Measurements from ENCODE around the gene TRIM40.

DNA sequence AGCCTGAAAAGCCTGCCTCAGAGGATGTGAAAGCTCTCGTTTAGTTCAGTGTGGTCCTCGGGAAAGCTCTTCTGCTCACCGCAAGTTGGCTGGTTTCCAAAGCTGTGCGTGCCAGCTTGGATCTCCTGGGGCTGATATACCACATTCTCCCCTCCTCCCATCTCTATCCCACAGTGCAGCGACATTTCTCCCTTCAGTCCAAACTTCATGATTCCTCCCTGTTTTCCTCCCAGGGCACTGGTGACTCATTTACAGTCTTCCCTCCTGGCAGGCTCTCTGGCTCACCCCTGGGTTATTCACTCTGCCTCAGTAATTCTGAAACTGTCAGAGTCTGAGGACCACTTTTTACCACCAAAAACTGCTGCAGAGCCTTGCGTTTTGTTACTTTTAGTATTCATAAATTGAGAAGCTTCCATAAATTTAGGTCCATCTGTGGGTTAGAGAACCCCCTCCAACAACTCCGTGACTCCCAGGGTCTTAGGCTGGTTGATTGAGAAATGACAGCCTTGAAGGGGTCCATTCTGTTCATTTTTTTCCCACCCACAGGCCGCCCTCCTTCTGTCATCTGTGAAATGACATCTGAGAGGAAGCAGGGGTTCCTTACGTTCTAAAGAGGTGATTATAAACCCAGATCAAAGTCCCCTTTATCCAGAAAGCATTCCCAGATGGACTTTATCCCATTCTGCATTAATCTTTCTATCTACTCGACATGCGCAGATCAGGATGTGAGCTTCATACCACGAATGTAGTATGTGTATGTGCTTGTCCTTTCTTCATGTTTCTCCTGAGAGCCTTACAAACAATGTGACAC lies 19.0 kb downstream of the TRIM40 start:
- TF ChIP-seq, protein P1, sequence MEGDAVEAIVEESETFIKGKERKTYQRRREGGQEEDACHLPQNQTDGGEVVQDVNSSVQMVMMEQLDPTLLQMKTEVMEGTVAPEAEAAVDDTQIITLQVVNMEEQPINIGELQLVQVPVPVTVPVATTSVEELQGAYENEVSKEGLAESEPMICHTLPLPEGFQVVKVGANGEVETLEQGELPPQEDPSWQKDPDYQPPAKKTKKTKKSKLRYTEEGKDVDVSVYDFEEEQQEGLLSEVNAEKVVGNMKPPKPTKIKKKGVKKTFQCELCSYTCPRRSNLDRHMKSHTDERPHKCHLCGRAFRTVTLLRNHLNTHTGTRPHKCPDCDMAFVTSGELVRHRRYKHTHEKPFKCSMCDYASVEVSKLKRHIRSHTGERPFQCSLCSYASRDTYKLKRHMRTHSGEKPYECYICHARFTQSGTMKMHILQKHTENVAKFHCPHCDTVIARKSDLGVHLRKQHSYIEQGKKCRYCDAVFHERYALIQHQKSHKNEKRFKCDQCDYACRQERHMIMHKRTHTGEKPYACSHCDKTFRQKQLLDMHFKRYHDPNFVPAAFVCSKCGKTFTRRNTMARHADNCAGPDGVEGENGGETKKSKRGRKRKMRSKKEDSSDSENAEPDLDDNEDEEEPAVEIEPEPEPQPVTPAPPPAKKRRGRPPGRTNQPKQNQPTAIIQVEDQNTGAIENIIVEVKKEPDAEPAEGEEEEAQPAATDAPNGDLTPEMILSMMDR (conservative IDR thresholded peaks at IDR 0.05; ENCODE audit: low read depth in 2 of 2) = no peak
- TF ChIP-seq POLR2AphosphoS5 (IDR thresholded peaks at IDR 0.05; ENCODE audit: low read depth) (no peak), EZH2 (IDR thresholded peaks at IDR 0.05; ENCODE audit: low read depth, unreplicated experiment) (no peak), ZNF114 (CRISPR knock-in tag; IDR thresholded peaks at IDR 0.05) (no peak), NANOG (IDR thresholded peaks at IDR 0.05; ENCODE audit: borderline replicate concordance) (no peak), EZH2phosphoT487 (IDR thresholded peaks at IDR 0.05; ENCODE audit: unreplicated experiment) (no peak), CREB1 (CRISPR knock-in tag; IDR thresholded peaks at IDR 0.05; ENCODE audit: low read depth) (no peak)
- TF ChIP-seq, protein P2, sequence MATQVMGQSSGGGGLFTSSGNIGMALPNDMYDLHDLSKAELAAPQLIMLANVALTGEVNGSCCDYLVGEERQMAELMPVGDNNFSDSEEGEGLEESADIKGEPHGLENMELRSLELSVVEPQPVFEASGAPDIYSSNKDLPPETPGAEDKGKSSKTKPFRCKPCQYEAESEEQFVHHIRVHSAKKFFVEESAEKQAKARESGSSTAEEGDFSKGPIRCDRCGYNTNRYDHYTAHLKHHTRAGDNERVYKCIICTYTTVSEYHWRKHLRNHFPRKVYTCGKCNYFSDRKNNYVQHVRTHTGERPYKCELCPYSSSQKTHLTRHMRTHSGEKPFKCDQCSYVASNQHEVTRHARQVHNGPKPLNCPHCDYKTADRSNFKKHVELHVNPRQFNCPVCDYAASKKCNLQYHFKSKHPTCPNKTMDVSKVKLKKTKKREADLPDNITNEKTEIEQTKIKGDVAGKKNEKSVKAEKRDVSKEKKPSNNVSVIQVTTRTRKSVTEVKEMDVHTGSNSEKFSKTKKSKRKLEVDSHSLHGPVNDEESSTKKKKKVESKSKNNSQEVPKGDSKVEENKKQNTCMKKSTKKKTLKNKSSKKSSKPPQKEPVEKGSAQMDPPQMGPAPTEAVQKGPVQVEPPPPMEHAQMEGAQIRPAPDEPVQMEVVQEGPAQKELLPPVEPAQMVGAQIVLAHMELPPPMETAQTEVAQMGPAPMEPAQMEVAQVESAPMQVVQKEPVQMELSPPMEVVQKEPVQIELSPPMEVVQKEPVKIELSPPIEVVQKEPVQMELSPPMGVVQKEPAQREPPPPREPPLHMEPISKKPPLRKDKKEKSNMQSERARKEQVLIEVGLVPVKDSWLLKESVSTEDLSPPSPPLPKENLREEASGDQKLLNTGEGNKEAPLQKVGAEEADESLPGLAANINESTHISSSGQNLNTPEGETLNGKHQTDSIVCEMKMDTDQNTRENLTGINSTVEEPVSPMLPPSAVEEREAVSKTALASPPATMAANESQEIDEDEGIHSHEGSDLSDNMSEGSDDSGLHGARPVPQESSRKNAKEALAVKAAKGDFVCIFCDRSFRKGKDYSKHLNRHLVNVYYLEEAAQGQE (IDR thresholded peaks at IDR 0.05; ENCODE audit: unreplicated experiment) = no peak
